GM19351 (cell line): Measurements from ENCODE around the gene GATB.
A peak's percentile ranks its signal among the peaks of the same experiment; 100 is the strongest.
"Not testable (repeated sequence)": the region's sequence is repeated elsewhere in the genome, so short reads cannot be mapped to it uniquely, and the experiment has no call there.

Source experiments
- ATAC-seq: cut with Tn5 transposase; IDR thresholded peaks from one replicate; pipeline ENCODE4 v1.9.1; 2021; ENCODE audit warnings: mild to moderate bottlenecking, moderate library complexity; ENCODE audit not compliant: unreplicated experiment

GATB gene

DNA sequence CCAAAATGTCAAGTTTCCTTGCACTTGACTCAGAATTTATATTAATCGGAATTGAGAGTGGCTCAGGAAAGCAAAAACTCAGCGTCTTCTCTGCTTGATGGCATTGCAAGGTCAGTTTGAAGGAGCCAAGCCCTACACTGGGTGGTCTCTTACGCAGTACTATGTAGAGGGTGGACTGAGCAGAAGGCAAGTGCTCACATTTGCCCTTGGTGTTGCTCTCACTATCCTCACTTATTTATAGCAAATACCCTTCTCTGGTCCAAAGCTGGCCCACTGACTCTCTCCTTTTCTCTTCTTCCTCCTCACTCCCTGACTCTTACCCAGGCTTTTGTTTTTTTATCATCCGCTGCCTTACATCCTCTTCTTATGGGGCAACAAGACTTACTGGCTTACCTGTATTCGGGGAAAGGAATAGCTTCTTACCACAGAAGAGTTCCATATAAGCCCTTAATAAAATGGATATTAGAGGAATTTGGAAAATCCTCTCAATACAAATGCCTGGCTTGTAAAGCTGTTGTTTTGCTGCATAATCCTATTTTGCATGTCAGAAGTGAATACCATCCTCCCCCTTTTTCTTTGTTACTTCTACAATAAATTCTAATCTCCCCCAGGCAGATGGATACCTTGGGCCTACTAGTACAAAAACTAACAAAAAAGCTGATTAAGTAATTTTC, 24.8 kb upstream of the GATB start:
- ATAC-seq: no peak

- ATAC-seq: no peak
These were observed 23.9 kb upstream of the GATB start for GRCh38 chr4:151784706-151785105.

- no peak for ATAC-seq
These were observed 23.1 kb upstream of the GATB start for GRCh38 chr4:151783867-151784266.

- no peak for ATAC-seq
These were observed 21.5 kb upstream of the GATB start for GRCh38 chr4:151782296-151782695.

DNA sequence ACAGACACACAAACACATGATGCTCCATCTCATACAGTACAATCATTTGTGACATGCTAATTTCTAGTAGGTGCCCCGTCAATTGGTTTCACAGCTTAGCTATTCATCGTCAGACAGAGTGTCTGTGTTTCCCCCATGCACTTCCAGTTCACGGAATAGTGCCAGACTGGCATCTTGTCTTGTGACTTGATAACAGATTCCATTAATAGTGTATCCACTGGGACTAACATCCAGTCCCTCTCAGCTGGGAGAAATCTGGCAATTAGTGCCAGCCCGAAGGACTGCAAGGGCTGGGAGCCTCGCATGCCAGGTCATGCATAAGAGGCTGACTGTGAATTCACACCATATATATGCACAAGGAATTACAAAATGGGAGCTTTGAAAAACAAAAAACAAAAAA, 20.2 kb upstream of the GATB start:
- ATAC-seq: no peak

- ATAC-seq: no peak
These were observed 16.7 kb upstream of the GATB start for GRCh38 chr4:151777471-151777870.

GRCh38 chr4:151774324-151774723, 13.5 kb upstream of the GATB start:
- no peak for ATAC-seq

GRCh38 chr4:151772274-151772673, 11.5 kb upstream of the GATB start:
- no peak for ATAC-seq

DNA sequence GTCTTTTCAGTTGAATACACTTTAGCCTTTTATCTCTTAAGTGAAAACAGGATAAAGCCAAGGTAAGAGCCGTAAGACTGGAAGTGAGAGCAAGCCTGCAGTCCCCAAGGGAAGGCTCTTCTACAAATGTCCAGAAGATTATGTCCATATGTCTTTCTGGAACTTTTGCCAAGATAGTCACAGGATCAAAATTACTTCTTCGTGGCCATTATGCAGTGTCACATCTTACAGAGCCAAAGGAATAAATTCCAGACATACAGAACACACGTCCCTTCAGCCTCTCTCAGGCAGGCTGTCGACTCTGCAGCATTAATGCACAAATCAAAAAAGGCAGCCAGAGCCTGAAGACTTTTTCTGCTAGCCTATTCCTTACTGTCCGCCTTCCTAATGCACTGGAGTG, 10.9 kb upstream of the GATB start:
- no peak for ATAC-seq

GRCh38 chr4:151770154-151770553, 9.3 kb upstream of the GATB start:
- no peak for ATAC-seq

GRCh38 chr4:151768835-151769234, 8.0 kb upstream of the GATB start:
- ATAC-seq: no peak

- no peak for ATAC-seq
These were observed 5.9 kb upstream of the GATB start for GRCh38 chr4:151766691-151767090.

DNA sequence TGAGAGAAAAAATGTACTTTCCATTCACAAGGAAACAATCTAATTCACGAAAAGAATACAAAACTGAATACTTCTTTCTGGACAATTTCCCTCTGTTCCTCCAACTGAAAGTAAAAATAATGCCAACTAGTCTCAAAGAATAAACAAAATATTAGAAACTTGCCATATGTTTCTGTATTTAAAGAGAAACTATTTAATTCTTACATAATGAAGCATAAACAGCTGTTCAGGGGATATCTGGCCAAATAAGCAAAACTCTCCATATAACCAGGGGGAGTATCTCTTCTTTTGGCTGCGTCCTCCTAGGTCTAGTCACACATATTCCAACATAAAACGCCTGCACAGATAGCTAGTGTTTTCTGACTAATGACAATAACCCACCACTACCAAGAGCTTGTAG, 805 bp downstream of the GATB start:
- ATAC-seq: no peak

GRCh38 chr4:151753056-151753455, 7.8 kb downstream of the GATB start:
- ATAC-seq: no peak

GRCh38 chr4:151750156-151750555, 10.7 kb downstream of the GATB start:
- no peak for ATAC-seq

DNA sequence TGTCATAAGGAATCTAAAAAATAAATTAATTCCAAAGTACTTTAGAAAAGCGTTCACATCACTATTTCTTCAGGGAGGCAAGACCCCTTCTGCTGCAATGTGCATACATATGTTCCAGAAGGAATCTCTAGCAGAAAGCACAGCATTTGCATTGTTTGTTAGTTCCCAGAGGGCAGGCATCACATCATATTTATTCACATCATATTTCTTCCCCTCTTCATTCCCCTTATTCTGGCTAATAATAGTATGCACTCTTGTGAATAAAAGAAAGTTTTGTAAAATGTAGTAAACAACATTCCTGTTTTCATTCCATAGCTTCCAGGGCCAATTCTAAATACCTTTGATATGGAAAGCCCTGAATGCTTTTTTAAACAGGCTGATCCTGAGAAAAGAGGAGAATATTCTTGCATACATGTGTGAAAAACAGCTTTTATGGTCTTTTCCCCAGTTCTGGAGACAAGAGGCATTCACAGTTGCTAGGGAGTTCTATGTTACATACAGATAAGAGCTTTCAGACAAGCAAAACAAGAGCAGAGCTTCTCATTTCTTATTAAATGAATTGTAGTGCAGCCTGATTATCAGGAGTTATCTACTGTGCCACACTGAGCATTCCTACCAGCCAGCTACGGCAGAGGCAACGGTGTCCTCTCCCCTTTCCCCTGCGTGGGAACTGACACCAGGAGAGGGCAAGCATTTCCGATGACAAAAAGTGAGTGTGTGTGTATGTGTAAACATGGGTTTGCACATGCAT, 15.2 kb downstream of the GATB start:
- no peak for ATAC-seq

- ATAC-seq: peak; percentile 70
These were observed 16.2 kb downstream of the GATB start for GRCh38 chr4:151744614-151745013.

DNA sequence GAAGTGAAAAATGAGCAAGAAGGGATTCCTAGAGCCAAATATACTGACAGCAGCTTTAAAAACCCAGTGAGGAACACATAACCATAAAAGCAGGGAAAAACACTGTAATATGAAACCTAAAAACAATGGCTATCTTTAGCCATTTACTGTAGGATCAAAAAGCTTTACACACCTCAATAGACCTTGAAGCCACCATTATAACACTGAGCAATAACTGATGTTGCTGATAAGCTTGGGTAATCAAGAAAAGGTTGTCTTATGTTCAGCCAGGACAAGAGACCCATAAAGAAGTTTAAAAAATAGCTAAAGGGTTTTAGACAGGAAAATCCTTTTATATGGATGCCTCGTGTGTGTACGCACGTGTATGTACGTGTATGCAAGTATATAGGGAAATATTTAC, 16.9 kb downstream of the GATB start:
- no peak for ATAC-seq

DNA sequence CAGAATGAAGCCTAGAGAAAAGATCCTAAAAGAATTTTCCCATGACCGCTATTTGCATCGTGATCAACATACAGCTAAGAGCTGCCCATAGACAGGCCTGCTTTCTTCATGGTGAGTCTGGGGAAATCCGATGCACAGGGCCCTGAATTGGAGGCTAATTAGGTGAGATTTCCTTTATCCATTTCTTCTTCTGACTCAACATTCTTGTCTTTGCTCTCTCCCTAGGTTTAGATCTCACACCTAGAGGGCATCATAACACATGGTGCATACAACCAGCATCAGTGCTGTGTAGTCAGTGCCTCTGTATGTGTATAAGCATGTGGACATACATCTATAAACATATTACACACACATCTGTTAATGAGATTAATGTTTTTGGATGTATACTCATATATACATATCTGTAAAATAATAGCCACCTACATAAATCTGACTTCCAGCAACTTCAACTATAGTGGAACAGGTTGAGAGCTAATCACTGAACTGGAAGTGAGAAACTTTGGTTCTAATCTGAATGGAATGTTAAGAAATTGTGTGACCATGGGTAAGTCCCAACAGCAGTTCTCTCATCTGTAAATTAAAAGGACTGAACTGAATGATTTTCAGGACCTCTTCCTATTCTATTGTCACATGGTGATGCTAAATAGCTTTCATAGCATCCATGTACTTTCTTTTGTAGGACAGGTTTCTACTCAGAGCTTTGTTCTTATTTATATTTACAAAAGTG, 17.5 kb downstream of the GATB start:
- ATAC-seq: no peak

GRCh38 chr4:151738720-151739517, 21.9 kb downstream of the GATB start:
- ATAC-seq: no peak

GRCh38 chr4:151736852-151737251, 24.0 kb downstream of the GATB start:
- ATAC-seq: not testable (repeated sequence)
